Breast epithelium (tissue), 4 donors: ENCODE results near the gene KRTAP24-1. TPM values are rescaled to one million over a fixed set of nuclear protein-coding genes. Genes with fewer than 3 reads are reported as not detected.
A peak's percentile ranks its signal among the peaks of the same experiment; 100 is the strongest.

ENCODE experiments used
- DNase-seq, 2 donors: peaks; one replicate each; pipeline ENCODE4 v3.0.0-alpha.2; 2019; ENCODE audit warnings: low spot score in 2 of 2
- H3K27ac ChIP-seq, 2 donors: fragments of 200-600 bp; sonication (generic) in 1 of 2; one replicate each; pipeline ENCODE4 v1.5.1; 2016 to 2019; ENCODE audit warnings: mild to moderate bottlenecking in 1 of 2
- H3K27me3 ChIP-seq, 2 donors: fragments of 200-600 bp; sonication (generic) in 1 of 2; one replicate each; pipeline versions ENCODE4 v1.5.1 to v1.6.0; 2017 to 2019; ENCODE audit warnings: control low read depth in 1 of 2, mild to moderate bottlenecking in 1 of 2
- H3K36me3 ChIP-seq: fragments of 200-600 bp; one replicate; pipeline ENCODE4 v1.5.1; 2019
- H3K4me1 ChIP-seq, 2 donors: fragments of 200-600 bp; sonication (generic); one replicate each; pipeline ENCODE4 v1.5.1; 2016 to 2019; ENCODE audit warnings: control low read depth in 1 of 2
- H3K4me3 ChIP-seq, 3 donors: fragments of 200-600 bp; sonication (generic); 1 replicate in 2 of 3; 2 replicates in 1 of 3; pipeline ENCODE4 v1.5.1; 2016 to 2019; ENCODE audit warnings: mild to moderate bottlenecking in 3 of 3, moderate library complexity in 2 of 3
- H3K9me3 ChIP-seq, 2 donors: fragments of 200-600 bp; sonication (generic) in 1 of 2; one replicate each; pipeline ENCODE4 v1.5.1; 2016 to 2019; ENCODE audit warnings: control low read depth in 1 of 2
- CTCF ChIP-seq, 3 donors: fragments of 450-650 bp; IDR thresholded peaks; one replicate each; pipeline ENCODE4 v1.5.1; 2016 to 2017; ENCODE audit warnings: antibody characterized with exemption in 3 of 3, mild to moderate bottlenecking in 3 of 3, moderate library complexity in 3 of 3
- POLR2A ChIP-seq: fragments of 450-650 bp; IDR thresholded peaks from one replicate; pipeline ENCODE4 v1.6.1; 2016; ENCODE audit warnings: antibody characterized with exemption, mild to moderate bottlenecking, moderate library complexity
- POLR2AphosphoS5 ChIP-seq, 3 donors: sonication (generic); formaldehyde crosslinking; IDR thresholded peaks; one replicate each; pipeline ENCODE4 v1.6.1; 2017; ENCODE audit warnings: antibody characterized with exemption in 3 of 3
- intact Hi-C: fragments of 100-400 bp; cut with DNase I; formaldehyde crosslinking; loops from one replicate; pipeline ENCODE4 v1.15.1; 2023; ENCODE audit warnings: low total_unique reads
- total RNA-seq, 3 donors: library from RNA; depleted of rRNA; stranded (reverse); fragments of >200 nt; gene quantifications; one replicate each; pipeline ENCODE4 v1.1.0, GENCODE V29; 2016

KRTAP24-1 gene
- total RNA-seq, 3 donors from 2014 or later: not detected

- Histone ChIP-seq H3K9me3 (no peaks in the 10 kb centered on the region), H3K4me3 (no peak overlapping the region), H3K36me3 (no peaks in the 10 kb centered on the region), H3K4me1 (no peaks in the 10 kb centered on the region), H3K27ac (no peak overlapping the region), H3K27me3 (no peaks in the 10 kb centered on the region)
- TF ChIP-seq CTCF (IDR thresholded peaks at IDR 0.05) (no peak), POLR2A (no peak), POLR2AphosphoS5 (IDR thresholded peaks at IDR 0.05) (no peak)
- DNase-seq: no peak
- intact Hi-C loops: no loop called here
Measured at GRCh38 chr21:30269803-30270530, 12.8 kb downstream of the KRTAP24-1 start.

- H3K27me3 ChIP-seq: no peaks in the 10 kb centered on the region
- no peak for TF ChIP-seq POLR2A
- intact Hi-C loops: no loop called here
Measured at GRCh38 chr21:30268608-30269197, 14.0 kb downstream of the KRTAP24-1 start.

GRCh38 chr21:30257773-30258172, 25.0 kb downstream of the KRTAP24-1 start:
- Histone ChIP-seq H3K4me3 (no peak overlapping the region), H3K9me3 (no peaks in the 10 kb centered on the region), H3K36me3 (no peaks in the 10 kb centered on the region), H3K27ac (no peak overlapping the region), H3K4me1 (no peaks in the 10 kb centered on the region), H3K27me3 (no peaks in the 10 kb centered on the region)
- DNase-seq: no peak
- intact Hi-C loops: no loop called here
- TF ChIP-seq CTCF (IDR thresholded peaks at IDR 0.05) (peak in 2 of 3 donors; percentile 29 to 43), POLR2AphosphoS5 (IDR thresholded peaks at IDR 0.05) (no peak), POLR2A (no peak)

More at GRCh38 chr21:30268608-30269197, 14.0 kb downstream of the KRTAP24-1 start:
- Histone ChIP-seq H3K4me3 (no peak overlapping the region), H3K9me3 (no peaks in the 10 kb centered on the region), H3K4me1 (no peaks in the 10 kb centered on the region), H3K36me3 (no peaks in the 10 kb centered on the region), H3K27ac (no peak overlapping the region)
- DNase-seq: no peak

GRCh38 chr21:30256100-30256499, 26.6 kb downstream of the KRTAP24-1 start:
- Histone ChIP-seq H3K9me3 (no peaks in the 10 kb centered on the region), H3K27me3 (no peaks in the 10 kb centered on the region), H3K27ac (no peak overlapping the region), H3K4me1 (no peaks in the 10 kb centered on the region), H3K36me3 (no peaks in the 10 kb centered on the region), H3K4me3 (no peak overlapping the region)
- intact Hi-C loops: no loop called here
- DNase-seq: no peak
- TF ChIP-seq CTCF (IDR thresholded peaks at IDR 0.05) (no peak), POLR2A (no peak), POLR2AphosphoS5 (IDR thresholded peaks at IDR 0.05) (no peak)

GRCh38 chr21:30255679-30256078, 27.1 kb downstream of the KRTAP24-1 start:
- no peak overlapping the region for H3K4me3 ChIP-seq
- TF ChIP-seq POLR2A (no peak), POLR2AphosphoS5 (IDR thresholded peaks at IDR 0.05) (no peak), CTCF (IDR thresholded peaks at IDR 0.05) (no peak)
- H3K36me3 ChIP-seq: no peaks in the 10 kb centered on the region
- no peaks in the 10 kb centered on the region for H3K4me1 ChIP-seq
- intact Hi-C loops: no loop called here
- no peak for DNase-seq
- H3K9me3 ChIP-seq: no peaks in the 10 kb centered on the region
- no peak overlapping the region for H3K27ac ChIP-seq
- H3K27me3 ChIP-seq: no peaks in the 10 kb centered on the region
